Natural killer cell (primary cell): ENCODE results near the gene JOSD1. TPM values are rescaled to one million over a fixed set of nuclear protein-coding genes. Genes with fewer than 3 reads are reported as not detected.

Source experiments
- ATAC-seq, 3 donors: fragments of 150-1000 bp in 2 of 3; fragments of 200-7000 bp in 1 of 3; cut with Tn5 transposase; 1 replicate in 1 of 3; 2 replicates in 2 of 3; pipeline ENCODE4 v1.10.0; 2021; ENCODE audit warnings: mild to moderate bottlenecking in 2 of 3, moderate library complexity in 2 of 3
- DNase-seq, 2 donors: peaks; one replicate each; pipeline versions ENCODE4 v3.0.0 to v3.0.0-alpha.2; 2013 to 2021; ENCODE audit warnings: mixed read lengths in 1 of 2
- H3K27ac ChIP-seq: one replicate; pipeline ENCODE4 v1.5.1; 2013; ENCODE audit warnings: mild to moderate bottlenecking, low read length
- H3K27me3 ChIP-seq: one replicate; pipeline ENCODE4 v1.6.1; 2013; ENCODE audit warnings: low read length; ENCODE audit not compliant: control insufficient read depth, insufficient read depth
- H3K36me3 ChIP-seq: one replicate; pipeline ENCODE4 v1.6.1; 2013; ENCODE audit warnings: low read length; ENCODE audit not compliant: control insufficient read depth, insufficient read depth
- H3K4me1 ChIP-seq: one replicate; pipeline ENCODE4 v1.6.1; 2013; ENCODE audit warnings: low read length; ENCODE audit not compliant: control insufficient read depth, insufficient read depth
- H3K4me3 ChIP-seq: one replicate; pipeline ENCODE4 v1.5.1; 2013; ENCODE audit warnings: low read length
- H3K9me3 ChIP-seq: one replicate; pipeline ENCODE4 v1.6.1; 2013; ENCODE audit warnings: low read length; ENCODE audit not compliant: control insufficient read depth, insufficient read depth
- H3K27ac Mint-ChIP-seq, 2 donors: one replicate each; pipeline ENCODE4 v1.8.0; 2022; ENCODE audit warnings: mild to moderate bottlenecking in 2 of 2, mixed read lengths in 2 of 2, moderate library complexity in 1 of 2
- H3K27me3 Mint-ChIP-seq, 2 donors: one replicate each; pipeline ENCODE4 v1.8.0; 2022; ENCODE audit warnings: low read depth in 2 of 2, mixed read lengths in 2 of 2
- H3K36me3 Mint-ChIP-seq: one replicate; pipeline ENCODE4 v1.8.0; 2022; ENCODE audit warnings: mixed read lengths
- H3K4me1 Mint-ChIP-seq, 2 donors: one replicate each; pipeline ENCODE4 v1.8.0; 2022; ENCODE audit warnings: mixed read lengths in 2 of 2
- H3K4me3 Mint-ChIP-seq: one replicate; pipeline ENCODE4 v1.8.0; 2022; ENCODE audit warnings: mild to moderate bottlenecking, moderate library complexity, mixed read lengths
- H3K9me3 Mint-ChIP-seq, 2 donors: one replicate each; pipeline ENCODE4 v1.8.0; 2022; ENCODE audit warnings: mixed read lengths in 2 of 2
- CTCF ChIP-seq: fragments of 200-600 bp; IDR thresholded peaks from one replicate; pipeline ENCODE4 v1.8.0; 2022; ENCODE audit warnings: antibody characterized with exemption
- WGBS: methylation state at CpG from one replicate; pipeline ENCODE4 v1.1.7; 2013; ENCODE audit warnings: missing lambda C conversion rate; ENCODE audit not compliant: insufficient coverage; 5-methylcytosine and 5-hydroxymethylcytosine counted together
- intact Hi-C: fragments of 100-400 bp; cut with micrococcal nuclease; formaldehyde crosslinking; loops from one replicate; pipeline ENCODE4 v1.14.2; 2022
- total RNA-seq, 4 donors: library from RNA; stranded (reverse); fragments of 120-200 nt in 1 of 4; gene quantifications; one replicate each; pipeline versions ENCODE4 v1.2.3 to v1.2.4, GENCODE V29; 2013 to 2022

Gene JOSD1
- total RNA-seq, 3 donors from 2014 or later (not counting 1 experiment from before 2014, with no cell fraction given) = 123 to 165 (median 128) TPM

- Histone ChIP-seq H3K9me3 (no peaks in the 10 kb centered on the region), H3K4me1 (peaks cover 22% of the 10 kb centered on the region), H3K36me3 (no peaks in the 10 kb centered on the region), H3K27ac (no peak overlapping the region), H3K27me3 (no peaks in the 10 kb centered on the region), H3K4me3 (no peak overlapping the region)
- WGBS = 93% methylated on average over 3 of the region's 3 CpGs
- ATAC-seq (no peak), DNase-seq (no peak)
- no peak for TF ChIP-seq CTCF
- peaks cover 6% of the 10 kb centered on the region for H3K36me3 Mint-ChIP-seq
- no peak overlapping the region for H3K4me3 Mint-ChIP-seq
- H3K4me1 Mint-ChIP-seq = peaks cover 47 to 62% of the 10 kb centered on the region in 2 donors
- H3K27ac Mint-ChIP-seq = no peak overlapping the region
- H3K9me3 Mint-ChIP-seq = no peaks in the 10 kb centered on the region
- intact Hi-C loops = no loop called here
- H3K27me3 Mint-ChIP-seq = no peaks in the 10 kb centered on the region
These were observed 5.8 kb downstream of the JOSD1 start for GRCh38 chr22:38694940-38695339.

GRCh38 chr22:38694049-38694448 lies 6.7 kb downstream of the JOSD1 start:
- Mint-ChIP-seq H3K27me3 (no peaks in the 10 kb centered on the region), H3K36me3 (peaks cover 6% of the 10 kb centered on the region), H3K4me3 (no peak overlapping the region), H3K9me3 (no peaks in the 10 kb centered on the region), H3K4me1 (peaks cover 41 to 53% of the 10 kb centered on the region in 2 donors), H3K27ac (peak overlapping the region in 1 of 2 donors; percentile 3)
- Histone ChIP-seq H3K27ac (no peak overlapping the region), H3K27me3 (no peaks in the 10 kb centered on the region), H3K9me3 (no peaks in the 10 kb centered on the region), H3K36me3 (no peaks in the 10 kb centered on the region), H3K4me3 (no peak overlapping the region), H3K4me1 (peaks cover 15% of the 10 kb centered on the region)
- intact Hi-C loops = no loop called here
- TF ChIP-seq CTCF = no peak
- ATAC-seq (no peak), DNase-seq (no peak)
- 75% methylated on average over 2 of the region's 2 CpGs for WGBS

- no peak overlapping the region for H3K27ac ChIP-seq
- ATAC-seq (no peak), DNase-seq (no peak)
- no peak overlapping the region for H3K4me3 ChIP-seq
- H3K4me1 ChIP-seq = no peaks in the 10 kb centered on the region
- WGBS = no CpG with 5 or more reads among the region's 1 CpG
- peaks cover 34% of the 10 kb centered on the region for H3K36me3 ChIP-seq
- intact Hi-C loops = no loop called here
- no peak for TF ChIP-seq CTCF
- no peaks in the 10 kb centered on the region for H3K36me3 Mint-ChIP-seq
- no peaks in the 10 kb centered on the region for H3K9me3 ChIP-seq
- no peaks in the 10 kb centered on the region for H3K27me3 ChIP-seq
- no peak overlapping the region for H3K4me3 Mint-ChIP-seq
- peaks cover 9 to 20% of the 10 kb centered on the region in 2 donors for H3K4me1 Mint-ChIP-seq
- no peaks in the 10 kb centered on the region for H3K9me3 Mint-ChIP-seq
- H3K27me3 Mint-ChIP-seq = no peaks in the 10 kb centered on the region
- H3K27ac Mint-ChIP-seq = no peak overlapping the region
These were observed 11.1 kb downstream of the JOSD1 start for GRCh38 chr22:38689651-38690050.

- TF ChIP-seq CTCF = no peak
- no peaks in the 10 kb centered on the region for H3K9me3 Mint-ChIP-seq
These were observed 15.0 kb downstream of the JOSD1 start for GRCh38 chr22:38685761-38686160.

More at GRCh38 chr22:38685761-38686160, 15.0 kb downstream of the JOSD1 start:
- Histone ChIP-seq H3K9me3 (no peaks in the 10 kb centered on the region), H3K27me3 (no peaks in the 10 kb centered on the region), H3K27ac (no peak overlapping the region), H3K36me3 (peaks cover 48% of the 10 kb centered on the region), H3K4me3 (no peak overlapping the region), H3K4me1 (peaks cover 14% of the 10 kb centered on the region)
- H3K27me3 Mint-ChIP-seq = no peaks in the 10 kb centered on the region
- DNase-seq (no peak), ATAC-seq (no peak)
- H3K27ac Mint-ChIP-seq = no peak overlapping the region
- intact Hi-C loops = no loop called here
- peaks cover 15 to 16% of the 10 kb centered on the region in 2 donors for H3K4me1 Mint-ChIP-seq
- no peaks in the 10 kb centered on the region for H3K36me3 Mint-ChIP-seq
- H3K4me3 Mint-ChIP-seq = no peak overlapping the region
- 100% methylated on average over 1 of the region's 1 CpG for WGBS
